Coronary artery (tissue), 2 donors: Measurements from ENCODE around the gene NEIL3.

ENCODE experiments used
- DNase-seq: peaks from one replicate; pipeline ENCODE4 v3.0.0-alpha.2; 2017; ENCODE audit warnings: low spot score
- H3K27ac ChIP-seq, 2 donors: fragments of 200-600 bp; sonication (generic); one replicate each; pipeline ENCODE4 v1.5.1; 2016 to 2019
- H3K4me3 ChIP-seq: fragments of 200-600 bp; sonication (generic); 2 replicates; pipeline ENCODE4 v1.5.1; 2016; ENCODE audit warnings: mild to moderate bottlenecking, moderate library complexity
- CTCF ChIP-seq: fragments of 200-600 bp; sonication (generic); IDR thresholded peaks from one replicate; pipeline ENCODE4 v1.5.1; 2019; ENCODE audit warnings: antibody characterized with exemption

NEIL3 gene

GRCh38 chr4:177396352-177396751, 86.7 kb downstream of the NEIL3 start:
- Histone ChIP-seq H3K27ac (no peak overlapping the region), H3K4me3 (no peak overlapping the region)
- TF ChIP-seq CTCF = no peak
- no peak for DNase-seq

- no peak for TF ChIP-seq CTCF
- Histone ChIP-seq H3K4me3 (no peak overlapping the region), H3K27ac (no peak overlapping the region)
- DNase-seq = no peak
Observed at GRCh38 chr4:177400030-177400429, 90.4 kb downstream of the NEIL3 start.

- Histone ChIP-seq H3K27ac (no peak overlapping the region), H3K4me3 (no peak overlapping the region)
- no peak for DNase-seq
- TF ChIP-seq CTCF = no peak
Observed at GRCh38 chr4:177401658-177402273, 92.1 kb downstream of the NEIL3 start.

- no peak overlapping the region for H3K4me3 ChIP-seq
- TF ChIP-seq CTCF = no peak
- no peak for DNase-seq
- H3K27ac ChIP-seq = no peak overlapping the region
Observed at GRCh38 chr4:177403746-177404145, 94.1 kb downstream of the NEIL3 start.

DNA sequence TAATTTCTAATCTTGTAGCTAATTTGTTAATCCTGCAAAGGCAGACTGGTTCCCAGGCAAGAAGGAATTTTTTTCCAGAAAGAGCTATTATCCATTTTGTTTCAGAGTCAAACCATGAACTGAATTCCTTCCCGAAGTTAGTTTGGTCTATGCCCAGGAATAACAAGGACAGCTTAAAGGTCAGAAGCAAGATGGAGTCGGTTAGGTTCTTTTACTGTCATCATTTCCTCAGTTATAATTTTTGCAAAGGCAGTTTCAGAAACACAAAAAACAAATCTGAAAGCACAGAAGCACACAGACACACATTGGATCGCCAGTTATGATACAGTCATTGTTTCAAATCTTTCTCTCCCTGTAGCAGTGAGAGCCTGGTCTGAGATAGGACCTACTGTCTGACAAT, 94.7 kb downstream of the NEIL3 start:
- TF ChIP-seq CTCF = no peak
- Histone ChIP-seq H3K4me3 (no peak overlapping the region), H3K27ac (no peak overlapping the region)
- no peak for DNase-seq

GRCh38 chr4:177404986-177405385, 95.3 kb downstream of the NEIL3 start:
- no peak for DNase-seq
- TF ChIP-seq CTCF = no peak
- no peak overlapping the region for H3K27ac ChIP-seq
- H3K4me3 ChIP-seq = no peak overlapping the region

- no peak for DNase-seq
- no peak overlapping the region for H3K27ac ChIP-seq
- no peak for TF ChIP-seq CTCF
- H3K4me3 ChIP-seq = no peak overlapping the region
Observed at GRCh38 chr4:177405508-177405907, 95.8 kb downstream of the NEIL3 start.
